Measurements from ENCODE around the gene TIGAR.

Gene TIGAR

GRCh38 chr12:4281173-4281654 lies 39.8 kb upstream of the TIGAR start:
- ATAC-seq = no peak
- TF ChIP-seq PPARA (CRISPR knock-in tag; IDR thresholded peaks at IDR 0.05; ENCODE audit: borderline replicate concordance) = no peak
- TF ChIP-seq ZNF8 (CRISPR knock-in tag; IDR thresholded peaks at IDR 0.05) = no peak
- TF ChIP-seq ZFP30 (CRISPR knock-in tag; IDR thresholded peaks at IDR 0.05) = no peak
- no peak for TF ChIP-seq ZFP3 (CRISPR knock-in tag; IDR thresholded peaks at IDR 0.05)
- no peak for TF ChIP-seq ZNF565 (CRISPR knock-in tag; conservative IDR thresholded peaks at IDR 0.05; ENCODE audit: low read depth)
- TF ChIP-seq CSRNP3 (CRISPR knock-in tag; IDR thresholded peaks at IDR 0.05) = no peak
- no peak for TF ChIP-seq OSR1 (CRISPR knock-in tag; IDR thresholded peaks at IDR 0.05)
- TF ChIP-seq ISL1 (CRISPR knock-in tag; IDR thresholded peaks at IDR 0.05) = no peak
- no peak for TF ChIP-seq RARB (CRISPR knock-in tag; IDR thresholded peaks at IDR 0.05)
- TF ChIP-seq PATZ1 (CRISPR knock-in tag; IDR thresholded peaks at IDR 0.05; ENCODE audit: borderline replicate concordance) = no peak
- TF ChIP-seq BACH2 (CRISPR knock-in tag; IDR thresholded peaks at IDR 0.05; ENCODE audit: borderline replicate concordance) = no peak

- TF ChIP-seq CSDC2 (CRISPR knock-in tag; IDR thresholded peaks at IDR 0.05) (no peak), OSR1 (CRISPR knock-in tag; IDR thresholded peaks at IDR 0.05) (no peak), RARB (CRISPR knock-in tag; IDR thresholded peaks at IDR 0.05) (no peak), TCF4 (CRISPR knock-in tag; IDR thresholded peaks at IDR 0.05; ENCODE audit: borderline replicate concordance) (no peak), ZNF8 (CRISPR knock-in tag; IDR thresholded peaks at IDR 0.05) (no peak), POU6F1 (CRISPR knock-in tag; IDR thresholded peaks at IDR 0.05; ENCODE audit: borderline replicate concordance, low read depth) (no peak), ARNTL (CRISPR knock-in tag; IDR thresholded peaks at IDR 0.05; ENCODE audit: borderline replicate concordance, low read depth) (no peak), SNAI2 (CRISPR knock-in tag; IDR thresholded peaks at IDR 0.05) (no peak), TOX (CRISPR knock-in tag; IDR thresholded peaks at IDR 0.05; ENCODE audit: borderline replicate concordance) (no peak), ZNF565 (CRISPR knock-in tag; conservative IDR thresholded peaks at IDR 0.05; ENCODE audit: low read depth) (no peak), ISL1 (CRISPR knock-in tag; IDR thresholded peaks at IDR 0.05) (no peak), ZNF70 (CRISPR knock-in tag; IDR thresholded peaks at IDR 0.05) (no peak), TSHZ2 (CRISPR knock-in tag; IDR thresholded peaks at IDR 0.05) (no peak), BACH2 (CRISPR knock-in tag; IDR thresholded peaks at IDR 0.05; ENCODE audit: borderline replicate concordance) (no peak), ESRRG (CRISPR knock-in tag; IDR thresholded peaks at IDR 0.05) (no peak), CREB5 (CRISPR knock-in tag; IDR thresholded peaks at IDR 0.05; ENCODE audit: low read depth) (no peak), CSRNP3 (CRISPR knock-in tag; IDR thresholded peaks at IDR 0.05) (no peak), ZC3H10 (CRISPR knock-in tag; IDR thresholded peaks at IDR 0.05) (no peak), GLIS3 (CRISPR knock-in tag; IDR thresholded peaks at IDR 0.05) (no peak)
- ATAC-seq = no peak
Observed at GRCh38 chr12:4282103-4282891, 38.7 kb upstream of the TIGAR start.
